Suppressor macrophage (primary cell): ENCODE measurements around the gene SRPK2.

Source experiments
- DNase-seq, 4 experiments: peaks; one replicate each; pipeline ENCODE4 v3.0.0-alpha.2; 2020 to 2022

SRPK2 gene

DNA sequence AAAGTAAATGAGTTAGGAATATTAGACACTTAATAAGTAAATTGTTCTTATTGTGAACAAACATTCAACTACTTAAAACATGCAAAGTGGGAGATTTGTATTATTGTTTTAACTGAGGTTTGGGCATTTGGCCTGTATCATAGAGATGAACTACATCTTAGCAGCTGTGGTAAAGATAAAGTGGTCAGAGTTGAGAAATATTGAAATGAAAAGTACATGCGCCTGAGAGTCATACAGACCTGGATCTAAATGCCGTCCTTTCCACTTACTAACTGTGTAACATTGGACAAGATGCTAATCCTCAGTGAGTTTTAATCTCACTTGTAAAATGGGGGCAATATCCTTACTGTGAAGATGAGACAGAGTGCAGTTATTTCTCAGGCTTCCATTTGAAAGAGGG lies 300.3 kb downstream of the SRPK2 start:
- DNase-seq: no peak

DNA sequence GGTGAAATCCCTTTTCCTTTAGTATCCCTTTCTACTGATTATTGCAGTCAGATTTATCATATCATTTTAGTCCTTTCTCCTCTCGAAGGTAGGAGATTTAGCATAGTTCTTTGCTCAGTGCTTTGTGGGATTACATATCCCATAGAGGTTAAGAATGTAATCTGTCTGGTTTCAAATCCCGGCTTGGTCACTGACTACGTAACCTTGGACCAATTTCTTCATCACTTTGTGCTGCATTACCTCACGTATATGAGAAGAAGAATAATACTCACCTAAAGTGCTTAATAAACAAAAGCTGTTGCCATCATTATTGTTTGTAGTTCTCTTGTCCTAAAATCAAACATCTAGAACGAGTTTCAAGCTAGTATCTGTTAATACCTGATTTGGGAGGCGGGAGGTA lies 300.7 kb downstream of the SRPK2 start:
- no peak for DNase-seq

DNA sequence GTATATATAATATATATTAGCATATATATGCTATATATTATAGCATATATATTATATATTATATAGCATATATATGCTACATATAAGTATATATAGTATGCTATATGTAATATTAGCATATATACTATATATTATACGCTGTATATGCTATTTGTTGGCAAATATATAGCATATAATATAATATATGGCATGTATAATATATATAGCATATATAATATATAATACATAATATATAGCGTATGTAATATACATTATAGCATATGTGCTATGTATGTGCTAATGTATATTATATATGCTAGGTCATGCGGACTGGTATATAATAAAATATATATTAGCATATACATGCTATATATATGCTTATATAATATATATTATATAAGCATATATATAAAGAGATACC lies 301.9 kb downstream of the SRPK2 start:
- no peak for DNase-seq

DNA sequence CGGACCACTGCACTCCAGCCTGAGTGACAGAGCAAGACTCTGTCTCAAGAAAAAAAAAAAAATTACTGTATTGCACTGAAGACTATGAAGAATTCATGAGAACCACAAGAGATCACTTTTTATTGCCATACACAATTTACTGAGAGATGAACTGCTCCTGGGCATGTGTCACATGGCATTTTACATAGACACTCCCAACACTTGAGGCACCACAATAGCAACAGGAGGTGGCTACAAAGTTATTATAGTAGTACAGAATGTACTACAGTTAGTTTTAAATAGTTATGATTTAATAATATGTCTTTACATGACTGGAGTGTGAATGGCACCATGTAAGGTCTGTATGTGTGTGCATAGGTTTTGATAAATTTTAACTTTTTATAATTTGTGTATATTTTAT lies 304.1 kb downstream of the SRPK2 start:
- no peak for DNase-seq

- peak; percentile 55 to 82 (median 73) for DNase-seq
These were observed 309.4 kb downstream of the SRPK2 start for GRCh38 chr7:105079348-105079747.

GRCh38 chr7:105073143-105073542 lies 315.6 kb downstream of the SRPK2 start:
- DNase-seq: no peak

GRCh38 chr7:105068886-105069285 lies 319.8 kb downstream of the SRPK2 start:
- DNase-seq: no peak

DNA sequence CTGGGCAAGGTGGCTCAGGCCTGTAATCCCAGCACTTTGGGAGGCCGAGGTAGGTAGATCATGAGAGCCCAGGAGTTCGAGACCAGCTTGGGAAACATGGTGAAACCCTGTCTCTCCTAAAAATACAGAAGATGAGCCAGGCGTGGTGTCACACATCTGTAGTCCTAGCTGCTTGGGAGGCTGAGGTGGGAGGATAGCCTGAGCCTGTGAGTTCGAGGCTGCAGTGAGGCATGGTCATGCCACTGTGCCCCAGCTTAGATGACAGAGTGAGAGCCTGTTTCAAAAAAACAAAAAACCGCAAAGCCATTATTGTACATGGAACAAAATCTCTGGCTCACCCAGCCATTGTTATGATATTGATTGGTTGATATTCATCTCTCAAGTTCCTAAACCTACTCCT lies 321.0 kb downstream of the SRPK2 start:
- DNase-seq: no peak
